LoVo (cell line): ENCODE measurements around the gene DCP2.

ENCODE experiments used
- DNase-seq: peaks from one replicate; pipeline ENCODE4 v3.0.0-alpha.2; 2016; ENCODE audit warnings: low spot score

Gene DCP2

DNA sequence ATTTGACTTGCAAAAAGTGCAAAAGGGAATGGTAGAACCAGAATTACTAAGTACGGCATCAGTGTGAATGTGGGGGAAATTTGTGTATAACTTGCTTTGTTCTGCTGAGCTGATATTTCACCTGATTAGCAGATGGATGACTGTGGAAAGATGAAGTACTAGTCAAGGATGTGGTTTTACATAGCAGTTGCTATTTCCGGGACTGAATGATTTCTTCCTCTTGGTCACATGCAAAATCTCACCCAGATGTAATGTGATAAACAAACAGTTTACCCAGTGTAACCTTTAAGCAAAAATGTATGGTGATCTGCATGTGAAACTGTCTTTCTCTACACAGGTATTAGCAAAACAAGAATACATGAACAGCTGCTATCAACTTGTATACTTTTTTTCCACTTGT, 46.1 kb downstream of the DCP2 start:
- DNase-seq = no peak

DNA sequence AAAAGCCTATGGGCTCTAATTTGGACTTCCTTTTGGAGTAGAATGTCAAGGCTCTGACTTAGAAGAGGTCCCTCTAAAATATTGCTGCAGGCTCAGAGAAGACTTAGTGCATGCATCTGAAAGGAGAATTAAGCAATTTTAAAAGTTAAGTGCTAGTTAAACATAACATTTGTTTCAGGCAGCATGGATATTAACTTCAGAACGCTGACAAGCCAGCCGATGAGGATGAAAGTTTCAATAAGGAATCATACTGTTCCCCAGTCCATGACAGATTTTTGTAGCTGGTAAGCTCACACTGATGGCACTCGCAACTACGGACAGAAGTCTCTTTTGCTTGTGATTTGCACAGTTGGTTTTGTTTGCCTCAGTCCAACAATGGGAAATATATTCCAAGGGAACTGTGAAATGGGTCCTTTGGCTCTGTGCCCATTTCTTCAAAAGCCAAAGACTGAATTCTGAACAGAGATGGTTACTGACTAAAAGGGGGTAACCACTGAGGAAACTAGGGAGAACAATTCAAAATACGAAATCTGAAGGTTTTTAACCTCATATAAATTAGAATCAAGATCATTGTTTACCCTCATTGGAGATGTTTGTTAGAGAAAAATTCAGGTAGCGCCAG, 47.6 kb downstream of the DCP2 start:
- no peak for DNase-seq

GRCh38 chr5:113025596-113025995, 49.0 kb downstream of the DCP2 start:
- DNase-seq = no peak

GRCh38 chr5:113026211-113026610, 49.6 kb downstream of the DCP2 start:
- no peak for DNase-seq

DNA sequence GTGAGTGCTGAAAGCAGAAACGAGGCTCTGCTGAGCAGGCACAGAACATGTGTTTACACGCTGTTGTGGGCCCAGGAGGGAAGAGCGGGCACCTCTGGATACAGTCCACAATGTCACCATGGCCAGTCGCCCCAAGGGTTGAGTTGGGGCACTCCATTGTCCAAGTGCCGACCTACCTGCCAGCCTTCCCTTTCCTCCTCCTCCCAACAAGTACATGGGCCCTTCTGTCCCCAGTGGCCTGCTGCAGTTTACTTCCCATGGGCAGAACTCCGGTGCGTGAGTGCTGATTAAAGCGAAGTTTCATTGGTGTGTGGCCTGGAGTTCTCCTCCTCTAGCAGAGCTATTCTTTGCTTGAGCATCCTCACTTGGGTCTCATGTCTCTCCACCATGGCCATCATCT, 50.4 kb downstream of the DCP2 start:
- no peak for DNase-seq

DNA sequence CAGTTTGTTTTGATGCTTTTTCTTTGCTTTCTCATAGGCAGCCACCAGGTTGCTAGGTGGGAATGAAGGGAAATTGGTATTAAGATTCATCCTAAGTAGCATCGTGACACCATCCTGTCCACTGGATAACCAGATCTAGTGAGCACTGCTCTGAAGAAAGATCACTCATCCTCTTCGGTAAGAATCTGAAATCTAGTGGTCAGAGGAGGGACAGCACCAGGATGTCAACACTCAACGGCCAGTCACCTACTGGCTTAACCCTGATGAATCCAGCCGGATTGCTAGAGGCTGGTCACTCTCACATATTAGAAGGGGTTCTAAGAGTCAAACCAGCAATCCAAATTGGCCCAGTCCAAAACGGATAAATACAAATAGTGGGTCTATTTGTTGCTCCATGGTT, 50.8 kb downstream of the DCP2 start:
- DNase-seq = no peak

DNA sequence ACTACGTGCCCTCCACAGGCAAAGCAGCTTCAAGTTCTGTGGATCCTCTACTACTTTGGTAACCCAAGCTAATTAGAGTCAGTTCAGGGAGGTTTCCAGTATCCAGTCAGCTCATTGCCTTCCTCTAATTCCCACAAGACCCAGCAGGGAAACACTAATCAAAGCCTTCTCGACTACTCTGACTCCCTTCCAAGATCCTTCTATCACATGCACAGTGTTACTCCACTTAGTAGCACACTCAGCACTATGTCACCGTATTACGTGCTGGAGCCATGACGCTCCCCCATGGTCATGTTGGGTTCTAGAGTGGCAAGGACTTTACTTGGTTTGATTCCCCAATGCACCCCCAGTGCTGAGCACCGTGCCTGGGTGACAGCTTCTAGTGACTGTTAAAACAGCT, 53.0 kb downstream of the DCP2 start:
- no peak for DNase-seq

DNA sequence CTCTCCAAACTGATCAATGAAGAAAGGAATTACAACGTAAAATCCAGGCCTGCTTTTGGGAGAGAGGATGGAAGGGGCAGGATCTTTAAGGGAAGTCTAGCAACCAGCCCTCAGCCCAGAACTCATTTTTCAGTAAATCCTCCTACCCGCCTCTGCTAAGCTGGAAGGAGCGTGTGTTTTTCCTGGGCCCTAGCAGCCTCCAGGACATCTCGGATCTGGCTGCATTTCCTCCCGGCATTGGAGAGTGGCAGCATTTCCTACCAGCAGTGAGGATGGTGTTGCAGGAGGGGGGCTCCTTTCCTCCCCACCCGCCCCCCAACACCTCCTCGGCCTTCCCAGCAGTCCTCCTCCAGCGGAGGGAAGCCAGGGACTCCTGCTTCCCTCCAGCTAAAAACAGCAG, 54.5 kb downstream of the DCP2 start:
- DNase-seq = no peak

DNA sequence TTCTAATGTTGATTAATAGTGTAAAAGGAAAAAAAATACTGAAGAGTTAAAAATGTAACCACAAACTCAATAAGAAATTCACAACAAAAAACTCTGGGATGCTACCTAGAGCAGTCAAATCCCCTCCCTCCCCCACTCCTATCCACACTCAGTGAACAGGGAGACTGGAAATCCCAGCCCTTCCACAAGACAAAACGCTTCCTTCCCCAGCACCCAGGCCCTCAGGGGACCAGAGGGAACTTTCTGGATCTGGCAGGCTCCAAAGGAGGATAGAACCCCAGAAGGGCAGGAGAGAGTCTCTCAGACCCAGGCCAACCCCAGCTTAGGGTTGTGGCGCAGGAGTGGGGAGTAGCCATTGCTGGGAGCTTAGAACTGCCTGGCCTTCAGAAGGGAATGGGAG, 55.0 kb downstream of the DCP2 start:
- no peak for DNase-seq

GRCh38 chr5:113034182-113034773, 57.7 kb downstream of the DCP2 start:
- DNase-seq = no peak

DNA sequence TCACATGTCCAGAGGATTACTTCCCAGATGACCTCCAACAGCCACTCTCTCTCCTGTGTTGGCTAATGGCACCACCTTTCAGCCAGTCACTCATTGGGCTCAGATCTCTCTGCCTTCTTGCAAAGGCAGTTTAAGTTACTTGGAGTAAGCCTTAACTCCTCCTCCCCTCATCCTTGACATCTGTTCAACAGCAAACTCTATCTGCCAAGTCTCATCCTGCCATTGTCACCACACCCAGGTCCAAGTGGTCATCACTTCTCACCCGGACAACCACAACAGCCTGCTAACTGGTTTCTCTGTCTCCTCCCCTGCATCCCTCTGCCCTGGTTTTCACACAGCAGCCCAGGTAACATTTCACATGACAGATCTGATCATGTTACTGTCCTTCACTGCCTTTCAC, 58.5 kb downstream of the DCP2 start:
- no peak for DNase-seq

- DNase-seq = no peak
These were observed 59.7 kb downstream of the DCP2 start for GRCh38 chr5:113036321-113036720.

GRCh38 chr5:113036826-113037225, 60.2 kb downstream of the DCP2 start:
- no peak for DNase-seq

- no peak for DNase-seq
These were observed 61.5 kb downstream of the DCP2 start for GRCh38 chr5:113038136-113038535.

- DNase-seq = peak; percentile 15
These were observed 62.1 kb downstream of the DCP2 start for GRCh38 chr5:113038714-113039113.

DNA sequence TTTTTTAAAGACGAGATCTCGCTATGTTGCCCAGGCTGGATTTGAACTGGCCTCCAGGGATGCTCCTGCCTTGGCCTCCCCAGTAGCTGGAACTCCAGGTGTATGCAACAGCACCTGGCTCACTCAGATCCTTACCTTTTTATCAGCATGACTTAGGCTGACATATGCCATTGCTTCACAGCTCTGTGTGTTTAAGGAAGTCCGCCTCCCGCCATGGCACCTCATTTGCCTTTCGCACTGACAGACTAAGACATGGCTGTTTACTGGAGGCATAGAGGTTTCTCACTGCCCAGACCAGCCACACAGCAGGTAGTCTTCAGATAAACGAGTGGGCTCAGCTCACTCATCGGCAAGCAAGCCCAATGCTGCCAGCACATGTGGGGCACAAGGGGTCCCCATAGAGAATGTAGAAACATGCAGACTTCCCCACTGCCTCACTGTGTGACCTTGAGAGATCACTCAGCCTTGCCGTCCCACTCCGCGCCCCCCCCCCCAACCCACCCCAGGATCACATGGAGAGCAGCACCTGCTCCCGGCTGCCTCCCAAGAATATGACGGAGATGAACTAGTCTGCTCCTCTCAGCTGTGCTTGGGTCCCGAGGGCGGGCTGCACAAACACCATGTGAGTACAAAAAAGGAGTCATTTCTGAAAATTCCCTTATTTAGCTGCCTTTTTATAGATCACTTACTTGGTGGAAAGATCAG, 62.8 kb downstream of the DCP2 start:
- no peak for DNase-seq

DNA sequence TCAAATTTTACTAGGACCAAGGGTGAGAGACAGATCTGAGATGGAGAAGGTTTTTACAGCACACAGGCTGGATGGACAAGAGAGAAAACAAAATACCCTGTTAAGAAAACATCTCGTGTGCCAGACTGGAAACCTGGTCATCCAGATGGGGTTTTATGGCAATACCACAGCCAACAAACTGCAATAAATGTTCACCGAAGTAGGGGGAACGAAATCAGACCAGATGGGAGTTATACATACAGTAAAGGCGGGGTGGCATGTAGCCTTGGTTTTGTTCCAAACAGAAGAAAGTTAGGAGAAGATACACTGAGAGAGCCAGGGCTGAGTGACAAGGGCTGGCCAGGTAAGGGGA, 63.3 kb downstream of the DCP2 start:
- no peak for DNase-seq

- DNase-seq = no peak
These were observed 64.2 kb downstream of the DCP2 start for GRCh38 chr5:113040672-113041260.

- DNase-seq = no peak
These were observed 66.1 kb downstream of the DCP2 start for GRCh38 chr5:113042491-113043243.

DNA sequence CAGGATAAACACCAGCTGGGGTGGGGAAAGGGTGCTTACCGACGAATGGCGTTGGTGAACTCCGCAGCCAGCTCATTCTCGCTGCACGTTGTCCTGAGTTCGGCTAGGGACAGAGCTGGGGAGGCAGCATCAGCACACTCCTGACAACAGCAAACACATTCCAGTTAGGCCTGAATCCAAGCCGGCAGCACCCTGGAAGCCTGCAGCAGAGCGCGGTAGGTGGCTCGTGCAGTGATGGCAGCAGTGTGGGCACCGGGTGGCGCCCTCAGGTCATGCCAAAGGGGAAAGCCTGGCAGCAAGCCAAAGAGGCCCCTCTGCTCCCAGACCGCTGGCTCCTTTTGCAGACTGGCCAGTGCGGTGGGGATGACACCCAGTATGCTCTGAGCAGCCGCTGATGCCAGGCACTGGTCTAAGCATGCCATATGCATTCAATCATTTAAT, 66.9 kb downstream of the DCP2 start:
- no peak for DNase-seq

DNA sequence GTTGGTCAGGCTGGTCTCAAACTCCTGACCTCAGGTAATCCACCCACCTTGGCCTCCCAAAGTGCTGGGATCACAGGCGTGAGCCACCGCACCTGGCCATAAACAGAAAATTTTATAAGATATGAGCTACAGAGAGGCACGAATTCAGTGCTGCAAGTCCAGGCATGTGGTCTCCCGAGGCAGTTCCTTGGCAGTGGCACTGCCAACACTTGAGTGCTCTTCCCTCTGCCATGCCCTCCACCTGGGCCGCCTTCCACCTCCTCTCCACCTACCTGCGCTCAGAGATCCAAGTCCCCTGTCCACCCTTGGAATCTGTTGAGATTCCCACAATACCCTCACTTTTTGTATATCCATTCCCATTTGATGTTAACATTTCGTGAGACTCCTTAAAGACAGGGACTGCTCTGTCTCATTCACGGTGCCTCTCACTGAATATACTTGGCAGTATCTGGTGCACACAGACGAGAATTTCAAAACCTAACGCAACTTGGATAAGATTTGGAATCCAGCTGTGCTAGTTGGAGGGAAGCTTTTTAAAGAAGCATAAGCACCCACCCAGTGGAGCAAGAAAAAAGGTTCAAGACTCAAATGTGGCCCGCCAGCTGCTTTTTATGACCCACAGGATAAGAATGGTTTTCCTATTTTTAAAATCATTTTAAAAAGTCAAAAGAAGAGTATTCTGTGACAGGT, 68.3 kb downstream of the DCP2 start:
- no peak for DNase-seq

- peak; percentile 89 for DNase-seq
These were observed 70.6 kb downstream of the DCP2 start for GRCh38 chr5:113047234-113047633.
